HEK293 (cell line): ENCODE results near the gene GPER1.
A peak's percentile ranks its signal among the peaks of the same experiment; 100 is the strongest.
"Not testable (repeated sequence)": the region's sequence is repeated elsewhere in the genome, so short reads cannot be mapped to it uniquely, and the experiment has no call there.

Source experiments
- CTCF ChIA-PET: fragments of 350-600 bp; formaldehyde crosslinking; extraction: SDS; loops from one replicate; lab custom pipeline; 2021; ENCODE audit warnings: antibody characterized with exemption; lab: Yijun Ruan, JAX
- POLR2A ChIA-PET: fragments of 300-600 bp; formaldehyde crosslinking; extraction: SDS; loops from one replicate; lab custom pipeline; 2020; ENCODE audit warnings: antibody characterized with exemption, inconsistent platforms; lab: Yijun Ruan, JAX
- H3K27ac ChIP-seq: fragments of 200-500 bp; sonication (Bioruptor generic); 2 replicates; pipeline ENCODE4 v1.5.1; 2014; ENCODE audit warnings: low read depth, low read length, control low read depth, inconsistent platforms; ENCODE audit errors: extremely low read depth
- H3K36me3 ChIP-seq, 2 experiments: fragments of 200-500 bp in 1 of 2; sonication (Bioruptor generic) in 1 of 2; 1 replicate in 1 of 2; 2 replicates in 1 of 2; pipeline ENCODE4 v1.5.1; 2014 to 2017; ENCODE audit warnings: inconsistent platforms in 2 of 2, low read length in 2 of 2; ENCODE audit not compliant: control insufficient read depth in 2 of 2, insufficient read depth in 1 of 2
- H3K4me1 ChIP-seq: fragments of 200-500 bp; sonication (Bioruptor generic); 2 replicates; pipeline ENCODE4 v1.5.1; 2014; ENCODE audit warnings: mild to moderate bottlenecking, low read length, inconsistent platforms; ENCODE audit not compliant: control insufficient read depth, insufficient read depth
- H3K4me3 ChIP-seq: 2 replicates; pipeline ENCODE4 v1.5.1; 2011; ENCODE audit warnings: low read depth, mild to moderate bottlenecking, control low read depth, low read length, moderate library complexity
- H3K9me3 ChIP-seq: fragments of 200-500 bp; sonication (Bioruptor generic); 2 replicates; pipeline ENCODE4 v1.5.1; 2014; ENCODE audit warnings: low read depth, low read length, inconsistent platforms; ENCODE audit not compliant: control insufficient read depth, insufficient read depth
- BCL11B ChIP-seq: fragments of 450-650 bp; formaldehyde crosslinking; IDR thresholded peaks from 2 replicates; pipeline ENCODE4 v1.5.1; 2016; ENCODE audit warnings: low read depth, missing biosample characterization, missing genetic modification characterization
- MYNN ChIP-seq: fragments of 450-650 bp; formaldehyde crosslinking; IDR thresholded peaks from 2 replicates; pipeline ENCODE4 v1.5.1; 2016; ENCODE audit warnings: missing biosample characterization, missing genetic modification characterization, borderline replicate concordance
- ZNF175 ChIP-seq: fragments of 450-650 bp; formaldehyde crosslinking; IDR thresholded peaks from 2 replicates; pipeline ENCODE4 v1.5.1; 2016; ENCODE audit warnings: missing biosample characterization, missing genetic modification characterization
- ZNF2 ChIP-seq: fragments of 450-650 bp; formaldehyde crosslinking; IDR thresholded peaks from 2 replicates; pipeline ENCODE4 v1.5.1; 2016; ENCODE audit warnings: missing biosample characterization, missing genetic modification characterization
- ZNF23 ChIP-seq: fragments of 450-650 bp; formaldehyde crosslinking; IDR thresholded peaks from 2 replicates; pipeline ENCODE4 v1.5.1; 2016; ENCODE audit warnings: missing biosample characterization, missing genetic modification characterization, borderline replicate concordance
- ZNF335 ChIP-seq: fragments of 450-650 bp; formaldehyde crosslinking; conservative IDR thresholded peaks from 2 replicates; pipeline ENCODE4 v1.5.1; 2016; ENCODE audit warnings: missing biosample characterization, missing genetic modification characterization
- ZNF341 ChIP-seq: fragments of 450-650 bp; formaldehyde crosslinking; IDR thresholded peaks from 2 replicates; pipeline ENCODE4; 2016; ENCODE audit warnings: low read depth, missing biosample characterization, missing genetic modification characterization
- ZNF366 ChIP-seq: fragments of 450-650 bp; formaldehyde crosslinking; conservative IDR thresholded peaks from 2 replicates; pipeline ENCODE4 v1.5.1; 2016; ENCODE audit warnings: missing biosample characterization, missing genetic modification characterization
- ZNF514 ChIP-seq: fragments of 450-650 bp; formaldehyde crosslinking; IDR thresholded peaks from 2 replicates; pipeline ENCODE4 v1.5.1; 2016; ENCODE audit warnings: missing biosample characterization, missing genetic modification characterization
- ZNF521 ChIP-seq: fragments of 450-650 bp; formaldehyde crosslinking; IDR thresholded peaks from 2 replicates; pipeline ENCODE4 v1.5.1; 2017; ENCODE audit warnings: missing biosample characterization, mild to moderate bottlenecking, missing genetic modification characterization
- ZNF548 ChIP-seq: fragments of 450-650 bp; formaldehyde crosslinking; IDR thresholded peaks from 2 replicates; pipeline ENCODE4 v1.5.1; 2016; ENCODE audit warnings: missing biosample characterization, missing genetic modification characterization
- ZNF558 ChIP-seq: fragments of 450-650 bp; formaldehyde crosslinking; IDR thresholded peaks from 2 replicates; pipeline ENCODE4 v1.5.1; 2016; ENCODE audit warnings: missing biosample characterization, missing genetic modification characterization
- ZNF600 ChIP-seq: fragments of 450-650 bp; formaldehyde crosslinking; IDR thresholded peaks from 2 replicates; pipeline ENCODE4 v1.5.1; 2016; ENCODE audit warnings: missing biosample characterization, missing genetic modification characterization
- ZNF677 ChIP-seq: fragments of 450-650 bp; IDR thresholded peaks from 2 replicates; pipeline ENCODE4 v1.5.0; 2018; ENCODE audit warnings: missing biosample characterization, mild to moderate bottlenecking, missing genetic modification characterization, moderate library complexity
- ZNF785 ChIP-seq: fragments of 450-650 bp; formaldehyde crosslinking; IDR thresholded peaks from 2 replicates; pipeline ENCODE4 v1.5.1; 2016; ENCODE audit warnings: missing biosample characterization, missing genetic modification characterization
- TF ChIP-seq, protein P1 (sequence below): fragments of 450-650 bp; formaldehyde crosslinking; IDR thresholded peaks from 2 replicates; pipeline ENCODE4 v1.5.1; 2017; ENCODE audit warnings: missing biosample characterization, missing genetic modification characterization

GPER1 gene

DNA sequence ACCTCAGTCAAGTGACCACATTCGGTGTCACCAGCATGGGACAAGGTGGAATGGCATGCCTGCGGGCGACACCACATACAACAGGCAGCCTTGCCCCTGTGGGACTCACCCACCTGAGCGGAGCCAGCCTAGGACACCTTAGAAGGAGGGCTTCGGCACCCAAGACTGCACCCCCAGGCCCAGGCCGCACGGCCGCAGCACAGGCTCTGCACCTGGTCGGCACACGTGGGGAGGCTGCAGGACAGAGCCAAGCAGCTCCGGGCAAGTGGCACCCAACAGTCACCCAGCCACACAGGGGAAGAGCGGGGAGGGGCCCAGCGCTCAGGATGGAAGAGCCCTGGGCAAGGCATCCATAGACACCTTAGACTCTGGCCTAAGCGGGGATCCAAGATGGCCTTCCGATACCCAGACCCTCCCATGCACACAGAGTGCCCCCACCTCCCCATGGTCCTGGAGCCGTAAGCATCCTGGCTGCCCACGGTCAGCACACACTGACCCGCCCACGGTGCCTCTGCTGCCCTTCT is 16.1 kb upstream of the GPER1 start:
- TF ChIP-seq ZNF514: no peak
- peak; percentile 60 for TF ChIP-seq ZNF341
- no peak for TF ChIP-seq ZNF677 (tag by site-specific recombination)
- TF ChIP-seq, all 188 proteins: peak for 1
- CTCF ChIA-PET: interaction anchor here (2.4 kb wide), 1 partner anchor 15 kb away, joined by 7 read pairs; no protein-coding TSS in a partner anchor
- Histone ChIP-seq H3K36me3 (no peaks in the 10 kb centered on the region), H3K4me1 (no peaks in the 10 kb centered on the region), H3K27ac (no peak overlapping the region), H3K9me3 (no peaks in the 10 kb centered on the region), H3K4me3 (no peak overlapping the region)
- POLR2A ChIA-PET: no interaction called here

DNA sequence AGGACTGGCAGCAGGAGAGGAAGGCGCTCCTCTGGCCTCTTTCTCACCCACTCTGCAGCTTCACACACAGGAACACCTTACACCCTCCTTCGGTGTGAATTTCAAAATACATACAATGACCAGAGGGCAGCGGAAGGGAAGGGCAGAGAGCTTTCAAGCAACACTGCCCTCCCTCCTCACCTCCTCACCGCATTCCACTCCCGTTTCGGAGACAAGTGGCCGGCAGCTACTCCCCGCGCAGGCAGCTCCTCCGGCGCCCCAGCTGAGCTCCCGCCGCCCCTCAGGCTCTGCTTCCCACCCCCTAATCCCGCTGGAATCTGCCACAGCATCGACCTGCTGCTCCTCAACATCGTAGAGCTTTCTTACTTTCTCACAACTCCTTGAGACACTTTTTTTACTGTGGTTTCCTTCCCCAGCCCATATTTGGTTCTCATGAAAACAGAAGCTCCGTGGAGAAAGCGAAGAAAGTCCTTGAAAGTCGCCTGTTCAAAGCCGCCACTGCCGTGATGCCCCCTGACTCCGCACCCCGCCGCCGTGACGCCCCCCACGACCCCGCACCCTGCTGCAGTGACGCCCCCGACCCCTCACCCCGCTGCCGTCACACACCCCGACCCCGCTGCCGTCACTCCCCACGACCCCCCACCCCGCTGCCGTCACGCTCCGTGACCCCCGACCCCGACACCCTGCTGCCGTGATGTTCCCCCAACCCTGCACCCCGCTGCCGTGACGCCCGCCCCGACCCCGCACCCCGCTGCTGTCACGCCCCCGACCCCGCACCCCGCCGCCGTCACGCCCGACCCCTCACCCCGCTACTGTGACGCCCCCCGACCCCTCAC is 14.6 kb upstream of the GPER1 start:
- CTCF ChIA-PET: interaction anchor here (1.0 to 2.4 kb wide), 3 partner anchors 13 to 80 kb away, joined by 3 to 7 read pairs (median 6); no protein-coding TSS in a partner anchor
- Histone ChIP-seq H3K9me3 (no peaks in the 10 kb centered on the region), H3K4me3 (no peak overlapping the region), H3K27ac (no peak overlapping the region), H3K36me3 (no peaks in the 10 kb centered on the region), H3K4me1 (no peaks in the 10 kb centered on the region)
- no peak for TF ChIP-seq ZNF23 (tag by site-specific recombination)
- no peak for TF ChIP-seq ZNF558
- TF ChIP-seq BCL11B (tag by site-specific recombination): no peak
- TF ChIP-seq ZNF175 (tag by site-specific recombination): no peak
- no peak for TF ChIP-seq ZNF335 (tag by site-specific recombination)
- TF ChIP-seq, protein P1, sequence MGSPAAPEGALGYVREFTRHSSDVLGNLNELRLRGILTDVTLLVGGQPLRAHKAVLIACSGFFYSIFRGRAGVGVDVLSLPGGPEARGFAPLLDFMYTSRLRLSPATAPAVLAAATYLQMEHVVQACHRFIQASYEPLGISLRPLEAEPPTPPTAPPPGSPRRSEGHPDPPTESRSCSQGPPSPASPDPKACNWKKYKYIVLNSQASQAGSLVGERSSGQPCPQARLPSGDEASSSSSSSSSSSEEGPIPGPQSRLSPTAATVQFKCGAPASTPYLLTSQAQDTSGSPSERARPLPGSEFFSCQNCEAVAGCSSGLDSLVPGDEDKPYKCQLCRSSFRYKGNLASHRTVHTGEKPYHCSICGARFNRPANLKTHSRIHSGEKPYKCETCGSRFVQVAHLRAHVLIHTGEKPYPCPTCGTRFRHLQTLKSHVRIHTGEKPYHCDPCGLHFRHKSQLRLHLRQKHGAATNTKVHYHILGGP (tag by site-specific recombination): no peak
- no peak for TF ChIP-seq ZNF2 (tag by site-specific recombination)
- no peak for TF ChIP-seq ZNF366 (tag by site-specific recombination)
- TF ChIP-seq ZNF600 (tag by site-specific recombination): no peak
- TF ChIP-seq ZNF521: no peak
- no peak for TF ChIP-seq MYNN (tag by site-specific recombination)
- no peak for TF ChIP-seq ZNF548 (tag by site-specific recombination)
- TF ChIP-seq ZNF785 (tag by site-specific recombination): no peak
- POLR2A ChIA-PET: interaction anchor here (0.7 kb wide), 1 partner anchor 15 kb away, joined by 6 read pairs; no protein-coding TSS in a partner anchor

DNA sequence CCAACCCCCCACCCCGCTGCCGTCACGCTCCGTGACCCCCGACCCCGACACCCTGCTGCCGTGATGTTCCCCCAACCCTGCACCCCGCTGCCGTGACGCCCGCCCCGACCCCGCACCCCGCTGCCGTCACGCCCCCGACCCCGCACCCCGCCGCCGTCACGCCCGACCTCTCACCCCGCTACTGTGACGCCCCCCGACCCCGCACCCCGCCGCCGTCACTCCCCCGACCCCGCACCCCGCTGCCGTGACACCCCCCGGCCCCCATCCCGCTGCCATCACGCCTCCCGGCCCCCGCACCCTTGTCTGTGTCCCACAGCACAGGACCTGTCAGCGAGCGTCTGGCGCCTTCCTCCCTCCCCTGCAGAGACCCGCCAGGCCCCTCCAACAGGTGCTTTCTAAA is 13.9 kb upstream of the GPER1 start:
- CTCF ChIA-PET, H3K9me3 ChIP-seq, H3K4me1 ChIP-seq, H3K27ac ChIP-seq, POLR2A ChIA-PET, H3K36me3 ChIP-seq, H3K4me3 ChIP-seq: not testable (repeated sequence)
